Hematopoietic multipotent progenitor cell treated with erythropoietin and hydrocortisone succinate and interleukin-3 and kit ligand, for 8 days (in vitro differentiated cells): Measurements from ENCODE around the gene PSMA6.
"Not testable (repeated sequence)": the region's sequence is repeated elsewhere in the genome, so short reads cannot be mapped to it uniquely, and the experiment has no call there.

Experiments used
- DNase-seq: peaks from one replicate; pipeline ENCODE4 v3.0.0-alpha.2; 2015

PSMA6 gene

GRCh38 chr14:35285168-35286002 lies 6.8 kb upstream of the PSMA6 start:
- DNase-seq: peak; percentile 24

- no peak for DNase-seq
Observed at GRCh38 chr14:35286003-35286600, 6.1 kb upstream of the PSMA6 start.

GRCh38 chr14:35286707-35287106 lies 5.5 kb upstream of the PSMA6 start:
- DNase-seq: no peak

GRCh38 chr14:35287431-35288013 lies 4.7 kb upstream of the PSMA6 start:
- DNase-seq: no peak

GRCh38 chr14:35289623-35290022 lies 2.6 kb upstream of the PSMA6 start:
- no peak for DNase-seq

GRCh38 chr14:35292770-35293561 lies 784 bp downstream of the PSMA6 start:
- DNase-seq: no peak

- DNase-seq: no peak
Observed at GRCh38 chr14:35295845-35296161, 3.6 kb downstream of the PSMA6 start.

- no peak for DNase-seq
Observed at GRCh38 chr14:35296545-35296944, 4.4 kb downstream of the PSMA6 start.

GRCh38 chr14:35297706-35298105 lies 5.5 kb downstream of the PSMA6 start:
- DNase-seq: no peak

GRCh38 chr14:35298351-35298750 lies 6.2 kb downstream of the PSMA6 start:
- no peak for DNase-seq

GRCh38 chr14:35299708-35300107 lies 7.5 kb downstream of the PSMA6 start:
- DNase-seq: no peak

GRCh38 chr14:35300228-35300627 lies 8.0 kb downstream of the PSMA6 start:
- no peak for DNase-seq

GRCh38 chr14:35301334-35301733 lies 9.2 kb downstream of the PSMA6 start:
- not testable (repeated sequence) for DNase-seq

- DNase-seq: no peak
Observed at GRCh38 chr14:35301735-35302528, 9.8 kb downstream of the PSMA6 start.

- no peak for DNase-seq
Observed at GRCh38 chr14:35303149-35303935, 11.2 kb downstream of the PSMA6 start.

- DNase-seq: no peak
Observed at GRCh38 chr14:35304812-35305462, 12.8 kb downstream of the PSMA6 start.

- DNase-seq: no peak
Observed at GRCh38 chr14:35305633-35306032, 13.5 kb downstream of the PSMA6 start.

- DNase-seq: no peak
Observed at GRCh38 chr14:35306114-35306513, 13.9 kb downstream of the PSMA6 start.

- no peak for DNase-seq
Observed at GRCh38 chr14:35317820-35318219, 25.6 kb downstream of the PSMA6 start.

GRCh38 chr14:35319509-35319908 lies 27.3 kb downstream of the PSMA6 start:
- DNase-seq: no peak

- DNase-seq: no peak
Observed at GRCh38 chr14:35320472-35320871, 28.3 kb downstream of the PSMA6 start.
